Loucy (cell line): ENCODE measurements around the gene ACER2.
"Not testable (repeated sequence)": the region's sequence is repeated elsewhere in the genome, so short reads cannot be mapped to it uniquely, and the experiment has no call there.

Experiments used
- H2AFZ ChIP-seq: fragments of 200-600 bp; sonication (generic); 2 replicates; pipeline ENCODE4 v1.6.0; 2016; ENCODE audit warnings: antibody characterized with exemption, mild to moderate bottlenecking, low read length, moderate library complexity
- H3F3A ChIP-seq: fragments of 200-600 bp; 2 replicates; pipeline ENCODE4 v1.6.0; 2016; ENCODE audit warnings: antibody characterized with exemption, low read depth, mild to moderate bottlenecking
- H3K27me3 ChIP-seq: fragments of 200-600 bp; sonication (generic); 2 replicates; pipeline ENCODE4 v1.6.1; 2014; ENCODE audit warnings: low read length, mild to moderate bottlenecking; ENCODE audit not compliant: insufficient read depth, poor library complexity, severe bottlenecking
- H3K36me3 ChIP-seq: fragments of 200-600 bp; sonication (generic); 2 replicates; pipeline ENCODE4 v1.6.1; 2016; ENCODE audit warnings: low read length; ENCODE audit not compliant: insufficient read depth
- H3K4me1 ChIP-seq: fragments of 200-600 bp; sonication (generic); 2 replicates; pipeline ENCODE4 v1.5.1; 2014; ENCODE audit warnings: low read length, mild to moderate bottlenecking; ENCODE audit not compliant: insufficient read depth, poor library complexity, severe bottlenecking
- H3K4me2 ChIP-seq: fragments of 200-600 bp; sonication (generic); 2 replicates; pipeline ENCODE4 v1.6.0; 2014; ENCODE audit warnings: antibody characterized with exemption, low read length, low read depth, mild to moderate bottlenecking; ENCODE audit not compliant: poor library complexity, severe bottlenecking
- H3K4me3 ChIP-seq: fragments of 200-600 bp; sonication (generic); 2 replicates; pipeline ENCODE4 v1.5.1; 2014; ENCODE audit warnings: low read length, mild to moderate bottlenecking, mixed read lengths; ENCODE audit not compliant: poor library complexity, severe bottlenecking
- H3K79me2 ChIP-seq: fragments of 200-600 bp; sonication (generic); 2 replicates; pipeline ENCODE4 v1.6.1; 2014; ENCODE audit warnings: low read length; ENCODE audit not compliant: insufficient read depth
- H3K9ac ChIP-seq: fragments of 200-600 bp; sonication (generic); 2 replicates; pipeline ENCODE4 v1.6.0; 2014; ENCODE audit warnings: mild to moderate bottlenecking, low read depth, low read length, moderate library complexity; ENCODE audit not compliant: poor library complexity, severe bottlenecking
- H3K9me2 ChIP-seq: fragments of 200-600 bp; sonication (generic); replicated peaks from 2 replicates; pipeline ENCODE4 v1.6.1; 2016; ENCODE audit warnings: low read depth, low read length, mixed read lengths
- H3K9me3 ChIP-seq: fragments of 200-600 bp; sonication (generic); 2 replicates; pipeline ENCODE4 v1.6.1; 2014; ENCODE audit warnings: mild to moderate bottlenecking, antibody characterized with exemption, low read length, low read depth; ENCODE audit not compliant: insufficient read depth
- H4K20me1 ChIP-seq: fragments of 200-600 bp; sonication (generic); 2 replicates; pipeline ENCODE4 v1.6.0; 2014; ENCODE audit warnings: antibody characterized with exemption, low read length, mild to moderate bottlenecking; ENCODE audit not compliant: insufficient read depth, poor library complexity, severe bottlenecking
- CTCF ChIP-seq: fragments of 200-600 bp; sonication (generic); conservative IDR thresholded peaks from 2 replicates; pipeline ENCODE4 v1.5.1; 2014; ENCODE audit warnings: mild to moderate bottlenecking, antibody characterized with exemption, low read length
- EZH2phosphoT487 ChIP-seq: fragments of 200-600 bp; IDR thresholded peaks from 2 replicates; pipeline ENCODE4 v1.6.1; 2018; ENCODE audit warnings: antibody characterized with exemption, mild to moderate bottlenecking, moderate library complexity, borderline replicate concordance

ACER2 gene

DNA sequence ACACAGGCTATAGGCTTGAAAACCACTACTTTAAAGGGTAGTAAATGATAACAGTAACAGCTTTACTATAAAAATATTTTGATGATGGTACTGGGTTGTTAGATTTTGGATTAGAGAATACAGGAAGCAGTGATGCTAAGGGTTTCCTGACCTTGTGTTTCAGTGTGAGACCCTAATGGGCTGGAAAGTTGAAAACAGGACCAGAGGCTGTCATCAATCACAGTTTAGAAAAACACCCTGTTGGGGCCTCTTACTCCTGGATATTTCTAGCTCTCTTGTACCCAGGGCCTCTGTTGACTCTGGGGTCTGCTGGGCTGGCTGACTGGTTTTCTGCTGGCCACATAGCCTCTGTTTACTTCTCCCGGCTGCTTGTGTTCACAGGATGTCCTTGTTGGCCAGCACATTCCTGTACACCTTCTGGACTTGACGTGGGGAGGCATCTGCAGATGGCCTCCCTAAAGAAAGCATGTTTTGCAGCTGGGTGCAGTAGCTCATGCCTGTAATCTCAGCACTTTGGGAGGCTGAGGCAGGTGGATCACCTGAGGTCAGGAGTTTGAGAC is 21.5 kb downstream of the ACER2 start:
- no peak overlapping the region for H2AFZ ChIP-seq
- no peaks in the 10 kb centered on the region for H4K20me1 ChIP-seq
- no peaks in the 10 kb centered on the region for H3K4me1 ChIP-seq
- H3K27me3 ChIP-seq = no peaks in the 10 kb centered on the region
- no peaks in the 10 kb centered on the region for H3F3A ChIP-seq
- no peaks in the 10 kb centered on the region for H3K79me2 ChIP-seq
- H3K36me3 ChIP-seq = no peaks in the 10 kb centered on the region
- no peaks in the 10 kb centered on the region for H3K9me3 ChIP-seq
- H3K4me2 ChIP-seq = no peak overlapping the region
- no peak for TF ChIP-seq CTCF
- no peak for TF ChIP-seq EZH2phosphoT487
- no peak overlapping the region for H3K9ac ChIP-seq
- no peak overlapping the region for H3K4me3 ChIP-seq
- H3K9me2 ChIP-seq = no peaks in the 10 kb centered on the region

DNA sequence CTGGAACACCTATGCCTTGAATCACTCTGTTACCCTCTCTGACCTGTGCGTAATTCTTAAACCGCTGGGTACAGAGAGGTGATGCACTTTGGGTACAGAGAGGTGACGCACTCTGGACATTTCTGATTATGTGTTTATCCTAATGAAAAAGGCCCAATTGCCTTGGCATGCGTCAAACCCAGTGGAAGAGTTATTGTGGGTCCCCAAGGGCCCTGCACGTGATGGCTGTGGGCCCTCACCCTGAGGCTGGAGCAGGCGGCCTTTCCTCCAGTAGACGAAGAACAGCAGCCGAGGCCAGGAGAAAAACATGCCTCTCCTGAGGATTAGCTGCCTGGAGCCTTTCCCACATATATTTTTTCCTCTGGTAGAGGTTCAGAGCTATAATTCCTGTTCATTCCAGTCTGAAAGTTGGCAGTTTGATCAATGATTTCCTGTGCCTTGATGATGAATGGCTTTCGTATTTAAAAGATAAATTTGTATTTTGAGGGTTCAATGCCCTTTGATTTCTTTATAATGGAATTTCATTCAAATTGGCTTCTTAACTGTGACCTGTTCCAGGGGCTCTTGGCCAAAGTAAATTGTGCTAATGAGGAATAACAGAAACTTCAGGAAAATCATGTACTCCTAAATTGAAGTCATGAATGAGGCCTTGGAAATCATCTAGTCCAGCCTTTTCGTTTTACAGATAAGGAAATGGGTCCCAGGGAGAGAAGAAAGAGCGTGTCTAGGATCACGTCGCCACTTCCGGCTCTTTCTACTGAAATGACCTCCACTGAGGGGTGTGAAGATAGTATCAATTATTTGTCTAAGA is 22.8 kb downstream of the ACER2 start:
- Histone ChIP-seq H3K27me3 (no peaks in the 10 kb centered on the region), H3K36me3 (no peaks in the 10 kb centered on the region), H3K4me3 (no peak overlapping the region), H3K9ac (no peak overlapping the region), H3K79me2 (no peaks in the 10 kb centered on the region), H3F3A (no peaks in the 10 kb centered on the region), H3K9me2 (no peaks in the 10 kb centered on the region), H3K9me3 (no peaks in the 10 kb centered on the region), H3K4me2 (no peak overlapping the region), H3K4me1 (no peaks in the 10 kb centered on the region), H4K20me1 (no peaks in the 10 kb centered on the region), H2AFZ (no peak overlapping the region)
- TF ChIP-seq CTCF (no peak), EZH2phosphoT487 (no peak)

DNA sequence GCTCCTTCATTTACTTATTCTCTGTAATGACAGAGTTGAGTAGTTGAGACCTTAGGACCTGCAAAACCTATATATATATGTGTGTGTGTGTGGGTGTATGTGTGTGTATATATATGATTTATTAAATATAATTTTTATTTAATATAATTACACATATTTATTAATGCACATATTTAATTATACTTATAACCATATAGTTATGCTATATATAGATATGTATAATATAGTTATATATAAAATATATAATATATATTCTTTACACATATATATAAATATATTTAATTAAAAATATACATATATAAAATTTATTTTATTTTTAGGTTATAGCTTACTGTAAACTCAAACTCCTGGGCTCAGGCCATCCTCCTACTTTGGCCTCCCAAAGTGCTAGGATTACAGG is 23.7 kb downstream of the ACER2 start:
- no peak overlapping the region for H3K4me2 ChIP-seq
- no peaks in the 10 kb centered on the region for H3K9me2 ChIP-seq
- H3K4me3 ChIP-seq = no peak overlapping the region
- H2AFZ ChIP-seq = no peak overlapping the region
- no peaks in the 10 kb centered on the region for H3K79me2 ChIP-seq
- no peaks in the 10 kb centered on the region for H3K36me3 ChIP-seq
- H3K9me3 ChIP-seq = no peaks in the 10 kb centered on the region
- H3K9ac ChIP-seq = no peak overlapping the region
- H4K20me1 ChIP-seq = no peaks in the 10 kb centered on the region
- H3K27me3 ChIP-seq = no peaks in the 10 kb centered on the region
- H3F3A ChIP-seq = no peaks in the 10 kb centered on the region
- TF ChIP-seq CTCF (no peak), EZH2phosphoT487 (no peak)
- H3K4me1 ChIP-seq = no peaks in the 10 kb centered on the region

- H3K27me3 ChIP-seq, H3K9me2 ChIP-seq, H3K79me2 ChIP-seq, H3K9me3 ChIP-seq, H3K36me3 ChIP-seq, H2AFZ ChIP-seq, H3F3A ChIP-seq, H3K9ac ChIP-seq, H3K4me1 ChIP-seq, H3K4me2 ChIP-seq, H3K4me3 ChIP-seq, H4K20me1 ChIP-seq: not testable (repeated sequence)
These were observed 24.9 kb downstream of the ACER2 start for GRCh38 chr9:19433729-19434128.
